Spinal cord (tissue), 10 donors: ENCODE measurements around the gene SLC28A1. TPM values are rescaled to one million over a fixed set of nuclear protein-coding genes. Genes with fewer than 3 reads are reported as not detected.

ENCODE experiments used
- DNase-seq, 6 donors: peaks; one replicate each; pipeline versions ENCODE4 v3.0.0 to v3.0.0-alpha.2; 2013 to 2015; ENCODE audit warnings: low spot score in 6 of 6, low read depth in 4 of 6
- H3K27ac ChIP-seq: one replicate; pipeline ENCODE4 v1.5.1; 2013; ENCODE audit warnings: low read depth, low read length, control low read depth
- H3K27me3 ChIP-seq: one replicate; pipeline ENCODE4 v1.6.1; 2013; ENCODE audit warnings: low read length; ENCODE audit not compliant: control insufficient read depth, insufficient read depth
- H3K36me3 ChIP-seq: one replicate; pipeline ENCODE4 v1.6.1; 2013; ENCODE audit warnings: low read length; ENCODE audit not compliant: control insufficient read depth, insufficient read depth
- H3K4me1 ChIP-seq: one replicate; pipeline ENCODE4 v1.6.1; 2013; ENCODE audit warnings: low read length; ENCODE audit not compliant: control insufficient read depth, insufficient read depth
- H3K4me3 ChIP-seq: one replicate; pipeline ENCODE4 v1.5.1; 2013; ENCODE audit warnings: low read depth, low read length, control low read depth
- H3K9me3 ChIP-seq: one replicate; pipeline ENCODE4 v1.6.1; 2013; ENCODE audit warnings: low read length; ENCODE audit not compliant: control insufficient read depth, insufficient read depth
- WGBS: methylation state at CpG from one replicate; pipeline ENCODE4 v1.1.5; 2013; ENCODE audit warnings: missing lambda C conversion rate; ENCODE audit not compliant: insufficient coverage; 5-methylcytosine and 5-hydroxymethylcytosine counted together
- polyA plus RNA-seq, 2 donors: library from polyadenylated mRNA; unstranded; fragments of 120-200 nt; gene quantifications; one replicate each; pipeline ENCODE4 v1.2.1, GENCODE V29; 2013; ENCODE audit not compliant: insufficient read length in 2 of 2
- total RNA-seq, 2 donors: library from RNA; depleted of rRNA in 1 of 2; stranded (reverse); fragments of 120-200 nt in 1 of 2; fragments of >200 nt in 1 of 2; gene quantifications; one replicate each; pipeline versions ENCODE4 v1.2.3 to v1.2.4, GENCODE V29; 2013 to 2014
- donor health status: healthy.

Gene SLC28A1
- total and polyA plus RNA-seq, 4 donors, result 0.13 to 0.22 (median 0.20) TPM

GRCh38 chr15:84904419-84904818, 20.0 kb downstream of the SLC28A1 start:
- 75% methylated on average over 2 of the region's 2 CpGs for WGBS
- H3K27ac ChIP-seq, result no peak overlapping the region
- no peaks in the 10 kb centered on the region for H3K27me3 ChIP-seq
- H3K4me3 ChIP-seq, result no peak overlapping the region
- DNase-seq, result peak in 1 of 6 donors; percentile 28
- peaks cover 3% of the 10 kb centered on the region for H3K4me1 ChIP-seq
- no peaks in the 10 kb centered on the region for H3K36me3 ChIP-seq
- no peaks in the 10 kb centered on the region for H3K9me3 ChIP-seq

DNA sequence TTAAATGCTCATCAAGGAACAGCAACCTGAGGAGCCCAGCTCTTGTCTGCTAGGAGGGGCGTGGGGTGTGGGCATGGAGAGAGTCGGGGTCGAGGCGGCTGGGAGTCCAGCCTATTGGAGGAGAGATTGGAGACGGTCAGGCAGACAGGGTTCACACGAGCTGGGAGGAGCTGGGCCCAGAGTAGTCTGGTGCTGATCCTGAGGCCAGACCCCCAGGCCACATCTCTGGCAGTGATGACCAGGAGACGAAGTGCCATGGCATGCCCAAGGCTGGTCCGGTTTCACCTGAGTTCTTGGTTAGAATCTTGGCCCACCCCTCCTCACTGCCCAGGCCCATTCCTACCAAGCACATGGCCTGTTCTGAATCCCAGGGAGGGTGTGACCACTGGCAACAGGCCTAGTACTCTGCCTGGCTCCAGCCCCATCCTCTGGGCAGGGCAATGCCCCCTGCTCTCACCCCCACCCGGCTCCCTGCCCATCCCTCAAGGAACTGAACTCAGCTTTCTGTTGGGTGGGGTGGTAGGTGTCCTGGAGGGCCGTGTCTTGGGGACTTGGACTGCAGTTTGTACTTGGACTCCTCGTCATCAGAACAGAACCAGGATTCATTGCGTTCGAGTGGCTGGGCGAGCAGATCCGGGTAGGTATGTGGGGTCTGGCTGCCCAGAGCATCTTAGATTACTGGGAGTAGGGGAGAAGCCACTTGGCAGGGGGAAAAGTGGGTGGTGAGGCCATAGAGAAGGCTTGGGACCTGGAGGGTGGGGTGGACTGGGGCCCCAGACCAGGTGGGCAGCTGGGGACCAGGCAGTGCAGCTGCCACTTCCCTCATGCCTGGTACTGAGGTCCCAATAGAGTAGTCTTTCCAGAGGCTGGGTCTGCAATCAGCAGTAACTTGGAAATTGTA, 20.8 kb downstream of the SLC28A1 start:
- H3K27me3 ChIP-seq, result no peaks in the 10 kb centered on the region
- no peak overlapping the region for H3K4me3 ChIP-seq
- no peak overlapping the region for H3K27ac ChIP-seq
- H3K4me1 ChIP-seq, result peaks cover 3% of the 10 kb centered on the region
- 87% methylated on average over 14 of the region's 15 CpGs for WGBS
- no peaks in the 10 kb centered on the region for H3K36me3 ChIP-seq
- DNase-seq, result no peak
- H3K9me3 ChIP-seq, result no peaks in the 10 kb centered on the region

- no peak overlapping the region for H3K4me3 ChIP-seq
- no peak for DNase-seq
- no peaks in the 10 kb centered on the region for H3K36me3 ChIP-seq
- H3K27ac ChIP-seq, result no peak overlapping the region
- 100% methylated on average over 3 of the region's 4 CpGs for WGBS
- no peaks in the 10 kb centered on the region for H3K9me3 ChIP-seq
- H3K27me3 ChIP-seq, result no peaks in the 10 kb centered on the region
- H3K4me1 ChIP-seq, result peaks cover 3% of the 10 kb centered on the region
These were observed 23.3 kb downstream of the SLC28A1 start for GRCh38 chr15:84907731-84908130.

DNA sequence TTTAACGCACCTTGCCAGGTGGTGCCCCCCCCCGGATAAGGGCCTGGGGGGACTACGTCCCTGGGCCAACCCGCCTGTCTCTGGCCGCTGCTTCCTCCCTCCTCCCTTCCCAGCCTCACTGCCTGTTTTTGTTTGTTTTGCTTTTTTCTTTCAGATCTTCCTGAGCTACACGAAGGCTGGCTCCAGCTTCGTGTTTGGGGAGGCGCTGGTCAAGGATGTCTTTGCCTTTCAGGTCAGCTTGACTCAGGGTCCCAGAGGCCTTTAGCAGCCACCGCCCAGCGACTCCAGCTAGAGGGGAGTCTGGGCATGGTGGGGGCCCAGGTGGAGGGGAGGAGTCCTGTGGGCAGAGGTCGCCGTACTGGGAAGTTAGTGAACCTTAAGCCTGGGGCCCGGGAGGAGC, 24.1 kb downstream of the SLC28A1 start:
- H3K27ac ChIP-seq, result no peak overlapping the region
- peaks cover 3% of the 10 kb centered on the region for H3K4me1 ChIP-seq
- WGBS, result 56% methylated on average over 12 of the region's 13 CpGs
- DNase-seq, result no peak
- no peaks in the 10 kb centered on the region for H3K27me3 ChIP-seq
- no peaks in the 10 kb centered on the region for H3K9me3 ChIP-seq
- no peaks in the 10 kb centered on the region for H3K36me3 ChIP-seq
- no peak overlapping the region for H3K4me3 ChIP-seq

DNA sequence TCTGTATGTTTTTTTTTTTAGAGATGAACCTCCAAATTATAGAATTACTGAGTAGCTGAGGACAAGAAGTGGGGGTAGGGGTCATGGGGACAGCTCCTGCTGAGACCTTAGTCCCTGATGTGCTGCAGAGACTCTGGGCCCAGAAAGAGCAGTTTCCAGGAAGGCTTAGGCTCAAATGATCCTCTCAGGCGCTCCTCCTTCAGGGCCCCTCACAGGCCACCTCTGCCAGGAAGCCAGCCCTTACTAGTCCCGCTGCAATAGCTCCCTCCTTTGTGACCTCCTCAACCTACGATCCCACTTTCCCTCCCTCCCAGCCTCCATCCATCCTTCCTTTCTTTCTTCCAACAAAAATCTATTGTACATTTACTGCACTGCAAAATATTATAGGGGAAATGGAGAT, 24.6 kb downstream of the SLC28A1 start:
- Histone ChIP-seq H3K4me1 (peaks cover 3% of the 10 kb centered on the region), H3K27me3 (no peaks in the 10 kb centered on the region), H3K4me3 (no peak overlapping the region), H3K9me3 (no peaks in the 10 kb centered on the region), H3K36me3 (no peaks in the 10 kb centered on the region), H3K27ac (no peak overlapping the region)
- DNase-seq, result no peak
- WGBS, result 88% methylated on average over 2 of the region's 3 CpGs

- Histone ChIP-seq H3K36me3 (no peaks in the 10 kb centered on the region), H3K27ac (no peak overlapping the region), H3K4me1 (peaks cover 8% of the 10 kb centered on the region), H3K9me3 (no peaks in the 10 kb centered on the region), H3K27me3 (no peaks in the 10 kb centered on the region), H3K4me3 (no peak overlapping the region)
- DNase-seq, result no peak
- 81% methylated on average over 4 of the region's 4 CpGs for WGBS
These were observed 25.3 kb downstream of the SLC28A1 start for GRCh38 chr15:84909782-84910181.

- Histone ChIP-seq H3K36me3 (no peaks in the 10 kb centered on the region), H3K27ac (no peak overlapping the region), H3K27me3 (no peaks in the 10 kb centered on the region), H3K4me1 (peaks cover 15% of the 10 kb centered on the region), H3K4me3 (no peak overlapping the region), H3K9me3 (no peaks in the 10 kb centered on the region)
- 90% methylated on average over 14 of the region's 17 CpGs for WGBS
- no peak for DNase-seq
These were observed 26.6 kb downstream of the SLC28A1 start for GRCh38 chr15:84910928-84911623.

- WGBS, result 56% methylated on average over 4 of the region's 6 CpGs
These were observed 27.6 kb downstream of the SLC28A1 start for GRCh38 chr15:84911879-84912660.

GRCh38 chr15:84913360-84913723, 28.9 kb downstream of the SLC28A1 start:
- no peaks in the 10 kb centered on the region for H3K36me3 ChIP-seq
- DNase-seq, result no peak
- H3K27me3 ChIP-seq, result no peaks in the 10 kb centered on the region
- H3K4me1 ChIP-seq, result peaks cover 15% of the 10 kb centered on the region
- WGBS, result 71% methylated on average over 2 of the region's 2 CpGs
- H3K27ac ChIP-seq, result no peak overlapping the region
- H3K9me3 ChIP-seq, result no peaks in the 10 kb centered on the region
- H3K4me3 ChIP-seq, result no peak overlapping the region

More at GRCh38 chr15:84911879-84912660, 27.6 kb downstream of the SLC28A1 start:
- Histone ChIP-seq H3K27ac (peak overlapping the region; percentile 17), H3K9me3 (no peaks in the 10 kb centered on the region), H3K27me3 (no peaks in the 10 kb centered on the region), H3K4me1 (peaks cover 15% of the 10 kb centered on the region), H3K36me3 (no peaks in the 10 kb centered on the region), H3K4me3 (no peak overlapping the region)
- peak in 1 of 6 donors; percentile 49 for DNase-seq
